ENCODE results near the gene SPATA31D3.

The SPATA31D3 gene

DNA sequence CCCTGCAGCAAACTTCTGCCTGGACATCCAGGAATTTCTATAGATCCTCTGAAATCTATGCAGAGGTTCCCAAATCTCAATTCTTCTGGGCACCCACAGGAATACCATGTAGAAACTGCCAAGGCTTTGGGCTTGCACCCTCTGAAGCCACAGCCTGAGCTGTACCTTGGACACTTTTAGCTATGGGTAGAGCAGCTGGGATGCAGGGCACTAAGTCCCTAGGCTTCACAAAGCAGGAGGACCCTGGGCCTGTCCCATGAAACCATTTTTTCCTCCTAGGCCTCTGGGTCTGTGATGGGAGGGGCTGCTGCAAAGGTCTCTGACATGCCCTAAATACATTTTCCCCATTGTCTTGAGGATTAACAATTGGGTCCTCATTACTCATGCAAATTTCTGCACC lies 12.3 kb downstream of the SPATA31D3 start:
- H4K91ac ChIP-seq (ENCODE audit: low read length): no peak overlapping the region
- no peak overlapping the region for H3K14ac ChIP-seq (ENCODE audit: low read length in 2 of 2)
- H3K27me3 ChIP-seq (ENCODE audit: control insufficient read depth in 1 of 2, insufficient read depth in 1 of 2, low read length in 2 of 2): no peaks in the 10 kb centered on the region
- H3K4me2 ChIP-seq (ENCODE audit: low read length, poor library complexity, severe bottlenecking): no peak overlapping the region
- H2AK5ac ChIP-seq (ENCODE audit: low read length, severe bottlenecking): no peak overlapping the region
- no peak for DNase-seq
- H3K9me3 ChIP-seq (ENCODE audit: control insufficient read depth, low read length): peaks cover 12% of the 10 kb centered on the region
- H2AFZ ChIP-seq (ENCODE audit: low read depth, low read length): no peak overlapping the region
- no peak overlapping the region for H3K4me3 ChIP-seq (ENCODE audit: insufficient read depth in 1 of 2, low read depth in 1 of 2, low read length in 2 of 2)
- H3K4ac ChIP-seq (ENCODE audit: low read depth in 1 of 2, low read length in 2 of 2): no peak overlapping the region
- H3K27ac ChIP-seq (ENCODE audit: low read length, poor library complexity, severe bottlenecking): no peak overlapping the region
- H2BK120ac ChIP-seq (ENCODE audit: low read depth, low read length): no peak overlapping the region
- no peak overlapping the region for H3K23ac ChIP-seq (ENCODE audit: low read length in 2 of 2)
- no peak overlapping the region for H3K18ac ChIP-seq (ENCODE audit: low read depth in 1 of 2, low read length in 2 of 2)
- no peaks in the 10 kb centered on the region for H3K79me1 ChIP-seq (replicated peaks; ENCODE audit: low read length, poor library complexity, severe bottlenecking)
- H2BK15ac ChIP-seq (ENCODE audit: low read depth, poor library complexity, severe bottlenecking): no peak overlapping the region
- H3K4me1 ChIP-seq (ENCODE audit: control insufficient read depth, insufficient read depth, low read depth, low read length): no peaks in the 10 kb centered on the region
- no peak overlapping the region for H2BK5ac ChIP-seq (ENCODE audit: low read depth, low read length, poor library complexity, severe bottlenecking)
- H4K8ac ChIP-seq (ENCODE audit: low read length): no peak overlapping the region
- H2BK12ac ChIP-seq (ENCODE audit: low read length in 2 of 2): no peak overlapping the region
- H3K9ac ChIP-seq (ENCODE audit: low read length): no peak overlapping the region
- no peaks in the 10 kb centered on the region for H3K36me3 ChIP-seq (ENCODE audit: control insufficient read depth in 1 of 2, insufficient read depth in 2 of 2, low read depth in 1 of 2, low read length in 2 of 2)

DNA sequence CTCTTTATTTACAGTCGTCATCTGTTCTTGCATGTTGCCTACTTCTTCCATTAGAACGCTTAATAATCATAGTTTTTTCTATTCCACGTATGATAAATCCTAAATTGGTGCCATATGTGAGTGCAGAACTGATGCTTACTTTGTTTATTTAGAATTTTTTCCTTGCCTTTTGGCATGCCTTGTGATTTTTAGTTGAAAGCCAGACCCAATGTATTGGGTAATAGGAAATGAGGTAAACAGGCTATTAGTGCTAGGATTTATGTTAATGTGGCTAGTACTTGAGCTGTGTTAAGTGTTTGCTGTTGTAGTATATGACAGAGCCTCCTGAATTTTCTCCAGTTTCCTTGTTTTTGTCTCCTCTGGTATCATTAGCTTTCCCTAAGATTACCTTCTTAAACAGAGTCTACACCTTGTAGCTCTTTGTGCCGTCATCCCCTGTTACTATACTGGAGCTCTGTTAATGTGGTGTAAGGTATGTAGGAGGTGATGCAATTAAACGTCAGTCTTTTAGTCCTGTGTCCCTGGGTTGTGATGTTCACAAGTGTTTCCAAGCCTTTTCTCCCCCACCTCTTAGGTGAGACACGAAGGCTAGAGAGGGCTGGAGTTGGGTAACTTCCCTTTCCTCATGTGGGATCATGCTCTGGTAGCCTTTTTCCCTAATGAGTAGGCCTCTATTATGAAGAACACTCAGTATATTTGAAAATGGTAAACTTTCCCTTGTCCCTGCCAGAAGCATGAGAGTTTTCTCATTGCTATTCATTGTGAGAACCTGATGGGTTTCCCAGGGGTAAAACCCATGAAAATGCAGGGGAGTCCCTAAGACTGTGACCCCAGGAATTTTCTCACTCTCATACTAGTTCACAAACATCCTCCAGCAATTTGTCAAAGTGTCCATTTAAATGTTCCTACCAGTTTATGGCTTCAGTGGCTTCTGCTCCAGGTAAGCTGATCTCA lies 21.2 kb downstream of the SPATA31D3 start:
- H3K9me3 ChIP-seq (ENCODE audit: control insufficient read depth, low read length): peaks cover 8% of the 10 kb centered on the region
- WGBS: 86% methylated on average over 4 of the region's 6 CpGs

GRCh38 chr9:81968026-81968425 lies 24.7 kb downstream of the SPATA31D3 start:
- WGBS: 89% methylated on average over 3 of the region's 3 CpGs
- Histone ChIP-seq H3K23ac (ENCODE audit: low read length in 2 of 2) (no peak overlapping the region), H2BK5ac (ENCODE audit: low read depth, low read length, poor library complexity, severe bottlenecking) (no peak overlapping the region), H4K8ac (ENCODE audit: low read length) (no peak overlapping the region), H2AK5ac (ENCODE audit: low read length, severe bottlenecking) (no peak overlapping the region), H3K4me2 (ENCODE audit: low read length, poor library complexity, severe bottlenecking) (no peak overlapping the region), H3K14ac (ENCODE audit: low read length in 2 of 2) (no peak overlapping the region), H3K36me3 (ENCODE audit: control insufficient read depth in 1 of 2, insufficient read depth in 2 of 2, low read depth in 1 of 2, low read length in 2 of 2) (no peaks in the 10 kb centered on the region), H3K27ac (ENCODE audit: low read length, poor library complexity, severe bottlenecking) (no peak overlapping the region), H3K4me3 (ENCODE audit: insufficient read depth in 1 of 2, low read depth in 1 of 2, low read length in 2 of 2) (no peak overlapping the region), H3K9ac (ENCODE audit: low read length) (no peak overlapping the region), H2AFZ (ENCODE audit: low read depth, low read length) (no peak overlapping the region), H3K18ac (ENCODE audit: low read depth in 1 of 2, low read length in 2 of 2) (no peak overlapping the region), H2BK120ac (ENCODE audit: low read depth, low read length) (no peak overlapping the region), H2BK12ac (ENCODE audit: low read length in 2 of 2) (no peak overlapping the region), H4K91ac (ENCODE audit: low read length) (no peak overlapping the region), H3K9me3 (ENCODE audit: control insufficient read depth, low read length) (peaks cover 10% of the 10 kb centered on the region), H3K4me1 (ENCODE audit: control insufficient read depth, insufficient read depth, low read depth, low read length) (no peaks in the 10 kb centered on the region), H3K27me3 (ENCODE audit: control insufficient read depth in 1 of 2, insufficient read depth in 1 of 2, low read length in 2 of 2) (peaks cover 0 to 23% of the 10 kb centered on the region in 2 experiments), H2BK15ac (ENCODE audit: low read depth, poor library complexity, severe bottlenecking) (no peak overlapping the region), H3K4ac (ENCODE audit: low read depth in 1 of 2, low read length in 2 of 2) (no peak overlapping the region), H3K79me1 (replicated peaks; ENCODE audit: low read length, poor library complexity, severe bottlenecking) (no peaks in the 10 kb centered on the region)
- no peak for DNase-seq

More for the DNA sequence above, 21.2 kb downstream of the SPATA31D3 start:
- no peak overlapping the region for H2AFZ ChIP-seq (ENCODE audit: low read depth, low read length)
- no peak overlapping the region for H3K23ac ChIP-seq (ENCODE audit: low read length in 2 of 2)
- H3K36me3 ChIP-seq (ENCODE audit: control insufficient read depth in 1 of 2, insufficient read depth in 2 of 2, low read depth in 1 of 2, low read length in 2 of 2): no peaks in the 10 kb centered on the region
- H3K4me3 ChIP-seq (ENCODE audit: insufficient read depth in 1 of 2, low read depth in 1 of 2, low read length in 2 of 2): no peak overlapping the region
- H2BK5ac ChIP-seq (ENCODE audit: low read depth, low read length, poor library complexity, severe bottlenecking): no peak overlapping the region
- H3K4me2 ChIP-seq (ENCODE audit: low read length, poor library complexity, severe bottlenecking): no peak overlapping the region
- no peak overlapping the region for H3K4ac ChIP-seq (ENCODE audit: low read depth in 1 of 2, low read length in 2 of 2)
- H3K14ac ChIP-seq (ENCODE audit: low read length in 2 of 2): no peak overlapping the region
- H3K27me3 ChIP-seq (ENCODE audit: control insufficient read depth in 1 of 2, insufficient read depth in 1 of 2, low read length in 2 of 2): peaks cover 0 to 11% of the 10 kb centered on the region in 2 experiments
- no peaks in the 10 kb centered on the region for H3K79me1 ChIP-seq (replicated peaks; ENCODE audit: low read length, poor library complexity, severe bottlenecking)
- no peaks in the 10 kb centered on the region for H3K4me1 ChIP-seq (ENCODE audit: control insufficient read depth, insufficient read depth, low read depth, low read length)
- H3K27ac ChIP-seq (ENCODE audit: low read length, poor library complexity, severe bottlenecking): no peak overlapping the region
- peak; percentile 69 for DNase-seq
- no peak overlapping the region for H2BK15ac ChIP-seq (ENCODE audit: low read depth, poor library complexity, severe bottlenecking)
- no peak overlapping the region for H2BK12ac ChIP-seq (ENCODE audit: low read length in 2 of 2)
- no peak overlapping the region for H4K8ac ChIP-seq (ENCODE audit: low read length)
- no peak overlapping the region for H2AK5ac ChIP-seq (ENCODE audit: low read length, severe bottlenecking)
- peak overlapping the region in 1 of 2 experiments; percentile 5 for H3K18ac ChIP-seq (ENCODE audit: low read depth in 1 of 2, low read length in 2 of 2)
- H2BK120ac ChIP-seq (ENCODE audit: low read depth, low read length): no peak overlapping the region
- H4K91ac ChIP-seq (ENCODE audit: low read length): no peak overlapping the region
- no peak overlapping the region for H3K9ac ChIP-seq (ENCODE audit: low read length)

- Histone ChIP-seq H2BK5ac (ENCODE audit: low read depth, low read length, poor library complexity, severe bottlenecking) (no peak overlapping the region), H2BK12ac (ENCODE audit: low read length in 2 of 2) (no peak overlapping the region), H3K4me1 (ENCODE audit: control insufficient read depth, insufficient read depth, low read depth, low read length) (no peaks in the 10 kb centered on the region), H3K18ac (ENCODE audit: low read depth in 1 of 2, low read length in 2 of 2) (no peak overlapping the region), H3K4me3 (ENCODE audit: insufficient read depth in 1 of 2, low read depth in 1 of 2, low read length in 2 of 2) (no peak overlapping the region), H3K14ac (ENCODE audit: low read length in 2 of 2) (no peak overlapping the region), H2BK120ac (ENCODE audit: low read depth, low read length) (no peak overlapping the region), H3K4me2 (ENCODE audit: low read length, poor library complexity, severe bottlenecking) (no peak overlapping the region), H3K27ac (ENCODE audit: low read length, poor library complexity, severe bottlenecking) (no peak overlapping the region), H4K91ac (ENCODE audit: low read length) (no peak overlapping the region), H2AFZ (ENCODE audit: low read depth, low read length) (no peak overlapping the region), H3K9ac (ENCODE audit: low read length) (no peak overlapping the region), H3K36me3 (ENCODE audit: control insufficient read depth in 1 of 2, insufficient read depth in 2 of 2, low read depth in 1 of 2, low read length in 2 of 2) (no peaks in the 10 kb centered on the region), H3K23ac (ENCODE audit: low read length in 2 of 2) (no peak overlapping the region), H3K79me1 (replicated peaks; ENCODE audit: low read length, poor library complexity, severe bottlenecking) (no peaks in the 10 kb centered on the region), H4K8ac (ENCODE audit: low read length) (no peak overlapping the region), H3K9me3 (ENCODE audit: control insufficient read depth, low read length) (peaks cover 16% of the 10 kb centered on the region), H3K27me3 (ENCODE audit: control insufficient read depth in 1 of 2, insufficient read depth in 1 of 2, low read length in 2 of 2) (peaks cover 0 to 23% of the 10 kb centered on the region in 2 experiments), H2BK15ac (ENCODE audit: low read depth, poor library complexity, severe bottlenecking) (no peak overlapping the region), H3K4ac (ENCODE audit: low read depth in 1 of 2, low read length in 2 of 2) (no peak overlapping the region), H2AK5ac (ENCODE audit: low read length, severe bottlenecking) (no peak overlapping the region)
- DNase-seq: no peak
Observed at GRCh38 chr9:81969971-81970370, 26.7 kb downstream of the SPATA31D3 start.
